Measurements from ENCODE around the gene ITM2C.

DNA sequence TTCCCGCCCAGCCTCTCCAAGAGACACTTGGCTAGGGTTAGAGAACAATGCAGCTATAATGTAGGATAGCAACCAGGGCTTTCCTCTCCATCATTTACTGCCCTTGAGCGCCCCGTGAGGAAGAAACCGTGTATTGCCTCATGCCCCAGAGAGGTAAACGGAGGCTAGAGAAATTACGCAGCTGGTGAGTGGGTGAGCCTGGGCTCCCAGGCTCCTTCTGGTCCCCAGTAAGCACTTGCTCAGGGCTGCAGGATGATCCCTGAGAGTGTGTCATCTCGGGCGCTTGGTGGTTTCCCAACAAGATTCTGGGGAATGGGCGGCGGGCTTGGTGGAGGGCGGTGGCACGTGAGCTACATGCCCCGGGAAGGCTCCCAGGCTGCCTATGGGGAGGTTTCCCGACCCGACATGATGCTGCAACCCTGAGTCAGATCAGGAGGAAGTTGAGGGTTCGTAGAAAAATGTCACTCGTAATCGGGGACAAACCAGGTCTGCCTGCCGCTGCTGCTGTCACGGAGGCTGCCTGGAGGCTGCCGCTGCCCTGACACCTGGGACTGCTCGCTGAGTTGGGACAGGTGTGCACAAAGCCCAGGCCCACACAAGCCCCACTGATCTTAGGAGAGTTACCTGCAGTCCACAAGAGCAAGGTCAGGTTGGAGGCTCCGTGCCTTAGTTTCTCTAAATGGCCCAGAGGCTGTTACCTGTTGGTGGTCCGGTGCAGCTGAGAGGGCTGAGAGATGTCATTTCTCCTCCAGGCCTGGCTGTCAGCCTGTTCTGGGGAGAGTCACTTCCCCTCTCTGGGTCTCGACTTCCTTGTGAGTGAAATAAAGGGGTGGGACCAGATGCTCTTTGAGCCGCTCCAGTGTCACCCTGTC is 60.0 kb downstream of the ITM2C start, which contains the start of gene GPR55:
- TF ChIP-seq, protein P1, sequence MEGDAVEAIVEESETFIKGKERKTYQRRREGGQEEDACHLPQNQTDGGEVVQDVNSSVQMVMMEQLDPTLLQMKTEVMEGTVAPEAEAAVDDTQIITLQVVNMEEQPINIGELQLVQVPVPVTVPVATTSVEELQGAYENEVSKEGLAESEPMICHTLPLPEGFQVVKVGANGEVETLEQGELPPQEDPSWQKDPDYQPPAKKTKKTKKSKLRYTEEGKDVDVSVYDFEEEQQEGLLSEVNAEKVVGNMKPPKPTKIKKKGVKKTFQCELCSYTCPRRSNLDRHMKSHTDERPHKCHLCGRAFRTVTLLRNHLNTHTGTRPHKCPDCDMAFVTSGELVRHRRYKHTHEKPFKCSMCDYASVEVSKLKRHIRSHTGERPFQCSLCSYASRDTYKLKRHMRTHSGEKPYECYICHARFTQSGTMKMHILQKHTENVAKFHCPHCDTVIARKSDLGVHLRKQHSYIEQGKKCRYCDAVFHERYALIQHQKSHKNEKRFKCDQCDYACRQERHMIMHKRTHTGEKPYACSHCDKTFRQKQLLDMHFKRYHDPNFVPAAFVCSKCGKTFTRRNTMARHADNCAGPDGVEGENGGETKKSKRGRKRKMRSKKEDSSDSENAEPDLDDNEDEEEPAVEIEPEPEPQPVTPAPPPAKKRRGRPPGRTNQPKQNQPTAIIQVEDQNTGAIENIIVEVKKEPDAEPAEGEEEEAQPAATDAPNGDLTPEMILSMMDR (IDR thresholded peaks at IDR 0.05 in 4 of 5, conservative IDR thresholded peaks at IDR 0.05 in 1 of 5) = no peak
- no peak for TF ChIP-seq POLR2A (IDR thresholded peaks at IDR 0.05)

All from gastrocnemius medialis (tissue), 4 donors.